ENCODE measurements around the gene CHMP2B. TPM values are rescaled to one million over a fixed set of nuclear protein-coding genes. Genes with fewer than 3 reads are reported as not detected.

Gene CHMP2B, protein sequence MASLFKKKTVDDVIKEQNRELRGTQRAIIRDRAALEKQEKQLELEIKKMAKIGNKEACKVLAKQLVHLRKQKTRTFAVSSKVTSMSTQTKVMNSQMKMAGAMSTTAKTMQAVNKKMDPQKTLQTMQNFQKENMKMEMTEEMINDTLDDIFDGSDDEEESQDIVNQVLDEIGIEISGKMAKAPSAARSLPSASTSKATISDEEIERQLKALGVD
- 40.1 and 49.4 TPM in 2 replicates for total RNA-seq (2014; rRNA removed)
- Bru-seq, nascent RNA = percentile 97 among the genes with signal in this experiment
- BruChase-seq, experiment 1, labeled RNA remaining after a 6-hour chase = percentile 95 among the genes with signal in this experiment
- BruChase-seq, experiment 2, labeled RNA remaining after a 2-hour chase = percentile 93 among the genes with signal in this experiment
- long read RNA-seq, transcript CHMP2B-201 (6 exons, 2,557 nt) = major isoform, 145 of 192 reads
- long read RNA-seq, transcript CHMP2B-203 (5 exons, 2,528 nt) = minor isoform, 12 of 192 reads
- long read RNA-seq, partial matches to known transcripts = 3 of 192 reads
- long read RNA-seq, other reads (novel, unspliced or antisense) = 32 of 192 reads

DNA sequence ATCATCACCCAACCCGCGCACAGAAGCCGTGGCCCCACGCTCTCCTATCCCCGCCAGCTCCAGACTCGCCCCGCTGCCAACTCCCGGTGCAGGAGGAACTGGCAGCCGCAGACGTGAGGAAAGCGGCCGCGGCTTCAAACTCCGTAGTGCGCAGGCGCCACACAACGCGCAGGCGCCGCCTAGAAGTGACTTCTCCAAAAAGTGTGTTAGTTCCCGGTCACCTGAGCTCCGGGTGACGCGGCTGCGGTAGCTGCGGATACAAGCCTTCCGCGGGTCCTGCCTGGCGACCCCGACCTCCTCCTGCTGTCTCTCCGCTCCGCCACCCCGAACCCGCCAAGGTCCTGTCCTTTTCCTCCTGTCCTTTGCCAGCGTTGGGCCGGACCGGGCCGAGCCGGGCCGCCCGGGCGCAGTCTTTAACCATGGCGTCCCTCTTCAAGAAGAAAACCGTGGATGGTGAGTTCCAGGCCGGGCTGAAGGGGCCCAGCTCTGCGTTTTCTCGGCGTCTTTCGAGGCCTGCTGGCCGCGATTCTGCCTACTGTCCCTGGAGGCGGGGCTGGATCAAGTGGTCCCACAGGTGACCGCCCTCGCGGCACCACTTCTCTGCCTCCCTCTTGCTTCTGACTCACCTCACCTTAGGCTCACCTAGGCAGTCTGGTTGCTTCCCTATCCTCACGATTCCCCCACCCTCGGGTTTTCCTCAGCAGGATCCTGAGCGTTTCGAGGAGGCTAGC, at the start of gene CHMP2B:
Gene CHMP2B, plus strand, starts transcription at position 206 of the 731 bp plus-strand sequence. Its CDS starts 214 bp downstream, at position 420.
- Histone ChIP-seq H3K27ac (ENCODE audit: low read length) (peak within 1 kb of the TSS; percentile 90), H3K36me3 (ENCODE audit: low read depth, low read length) (peaks cover 12% of the 10 kb centered on the region), H3K4me3 (ENCODE audit: low read length) (peak within 1 kb of the TSS; percentile 87), H3K79me2 (ENCODE audit: low read length) (peaks cover 59% of the 10 kb centered on the region), H3K4me1 (ENCODE audit: insufficient read depth, low read length) (peaks cover 25% of the 10 kb centered on the region; the same call in 1 of the 2 replicates), H3K4me2 (ENCODE audit: low read length) (peak within 1 kb of the TSS; percentile 89), H3K9me2 (replicated peaks; ENCODE audit: low read length) (no peaks in the 10 kb centered on the region), H2AFZ (ENCODE audit: low read length) (peak within 1 kb of the TSS; percentile 91), H3K9me3 (ENCODE audit: low read length) (no peaks in the 10 kb centered on the region), H4K20me1 (ENCODE audit: low read length) (peaks cover 34% of the 10 kb centered on the region), H3K9ac (ENCODE audit: low read length) (peak within 1 kb of the TSS; percentile 95), H3K27me3 (ENCODE audit: low read length) (no peaks in the 10 kb centered on the region), H3F3A (ENCODE audit: low read length, unreplicated experiment) (no peaks in the 10 kb centered on the region)
- POLR2A ChIA-PET (ENCODE audit: unreplicated experiment) = interaction anchor here (0.7 to 1.0 kb wide), 8 partner anchors 15 to 267 kb away, joined by 3 read pairs; no protein-coding TSS in a partner anchor
- CTCF ChIA-PET = interaction anchor here (0.6 kb wide), 1 partner anchor 22 kb away, joined by 3 read pairs; no protein-coding TSS in a partner anchor
- no peak for TF ChIP-seq EZH2 (IDR thresholded peaks at IDR 0.05; ENCODE audit: low read length, unreplicated experiment)
- TF ChIP-seq, protein P1, sequence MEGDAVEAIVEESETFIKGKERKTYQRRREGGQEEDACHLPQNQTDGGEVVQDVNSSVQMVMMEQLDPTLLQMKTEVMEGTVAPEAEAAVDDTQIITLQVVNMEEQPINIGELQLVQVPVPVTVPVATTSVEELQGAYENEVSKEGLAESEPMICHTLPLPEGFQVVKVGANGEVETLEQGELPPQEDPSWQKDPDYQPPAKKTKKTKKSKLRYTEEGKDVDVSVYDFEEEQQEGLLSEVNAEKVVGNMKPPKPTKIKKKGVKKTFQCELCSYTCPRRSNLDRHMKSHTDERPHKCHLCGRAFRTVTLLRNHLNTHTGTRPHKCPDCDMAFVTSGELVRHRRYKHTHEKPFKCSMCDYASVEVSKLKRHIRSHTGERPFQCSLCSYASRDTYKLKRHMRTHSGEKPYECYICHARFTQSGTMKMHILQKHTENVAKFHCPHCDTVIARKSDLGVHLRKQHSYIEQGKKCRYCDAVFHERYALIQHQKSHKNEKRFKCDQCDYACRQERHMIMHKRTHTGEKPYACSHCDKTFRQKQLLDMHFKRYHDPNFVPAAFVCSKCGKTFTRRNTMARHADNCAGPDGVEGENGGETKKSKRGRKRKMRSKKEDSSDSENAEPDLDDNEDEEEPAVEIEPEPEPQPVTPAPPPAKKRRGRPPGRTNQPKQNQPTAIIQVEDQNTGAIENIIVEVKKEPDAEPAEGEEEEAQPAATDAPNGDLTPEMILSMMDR (conservative IDR thresholded peaks at IDR 0.05; ENCODE audit: low read depth, low read length) = no peak
- no peak for TF ChIP-seq EZH2phosphoT487 (IDR thresholded peaks at IDR 0.05; ENCODE audit: borderline replicate concordance, low read length)
- peak; percentile 83 for ATAC-seq
- no TSS peak for BruUV-seq (replicated peaks)
- intact Hi-C loops (cut with micrococcal nuclease) = loop anchor here (1.0 kb wide), 3 partner anchors 21 to 106 kb away; no protein-coding TSS in a partner anchor
- peak; percentile 96 for DNase-seq

DNA sequence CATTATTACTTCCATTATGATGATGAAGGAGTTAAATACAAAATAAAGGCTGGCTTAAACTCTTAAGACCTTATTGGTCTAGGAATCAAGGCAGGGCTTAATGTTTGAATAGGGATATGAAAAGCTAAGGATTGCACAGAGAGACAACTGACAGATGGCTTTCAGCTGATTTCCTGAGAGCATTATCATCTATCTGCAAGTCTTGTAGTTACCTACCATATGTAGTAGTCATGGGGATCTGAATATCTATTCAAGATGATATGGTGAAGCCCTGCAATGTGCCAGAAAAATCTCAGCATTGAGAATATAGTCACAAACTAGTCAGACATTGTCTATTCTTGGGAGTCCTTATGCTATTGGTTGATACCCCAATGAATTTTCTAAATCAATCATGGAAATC, 47.5 kb upstream of the CHMP2B start:
- Histone ChIP-seq H4K20me1 (ENCODE audit: low read length) (no peaks in the 10 kb centered on the region), H3F3A (ENCODE audit: low read length, unreplicated experiment) (no peaks in the 10 kb centered on the region), H3K9me2 (replicated peaks; ENCODE audit: low read length) (no peaks in the 10 kb centered on the region; the same call in 1 of the 2 replicates), H3K4me2 (ENCODE audit: low read length) (no peak overlapping the region), H3K9me3 (ENCODE audit: low read length) (no peaks in the 10 kb centered on the region), H3K27ac (ENCODE audit: low read length) (no peak overlapping the region), H3K27me3 (ENCODE audit: low read length) (no peaks in the 10 kb centered on the region), H3K4me1 (ENCODE audit: insufficient read depth, low read length) (peaks cover 6% of the 10 kb centered on the region), H3K9ac (ENCODE audit: low read length) (no peak overlapping the region), H3K79me2 (ENCODE audit: low read length) (no peaks in the 10 kb centered on the region), H2AFZ (ENCODE audit: low read length) (no peak overlapping the region), H3K36me3 (ENCODE audit: low read depth, low read length) (no peaks in the 10 kb centered on the region), H3K4me3 (ENCODE audit: low read length) (no peak overlapping the region)
- ATAC-seq (no peak), DNase-seq (no peak)
- TF ChIP-seq EZH2 (IDR thresholded peaks at IDR 0.05; ENCODE audit: low read length, unreplicated experiment) (no peak), EZH2phosphoT487 (IDR thresholded peaks at IDR 0.05; ENCODE audit: borderline replicate concordance, low read length) (no peak)
- TF ChIP-seq, protein P1 (conservative IDR thresholded peaks at IDR 0.05; ENCODE audit: low read depth, low read length) = no peak
- POLR2A ChIA-PET (ENCODE audit: unreplicated experiment) = no interaction called here
- intact Hi-C loops (cut with micrococcal nuclease) = no loop called here
- CTCF ChIA-PET = interaction anchor here (0.8 kb wide), 1 partner anchor 42 kb away, joined by 3 read pairs; no protein-coding TSS in a partner anchor
- BruUV-seq (replicated peaks) = no TSS peak

Data from PC-3 (cell line).